Measurements from ENCODE around the gene AOPEP.

DNA sequence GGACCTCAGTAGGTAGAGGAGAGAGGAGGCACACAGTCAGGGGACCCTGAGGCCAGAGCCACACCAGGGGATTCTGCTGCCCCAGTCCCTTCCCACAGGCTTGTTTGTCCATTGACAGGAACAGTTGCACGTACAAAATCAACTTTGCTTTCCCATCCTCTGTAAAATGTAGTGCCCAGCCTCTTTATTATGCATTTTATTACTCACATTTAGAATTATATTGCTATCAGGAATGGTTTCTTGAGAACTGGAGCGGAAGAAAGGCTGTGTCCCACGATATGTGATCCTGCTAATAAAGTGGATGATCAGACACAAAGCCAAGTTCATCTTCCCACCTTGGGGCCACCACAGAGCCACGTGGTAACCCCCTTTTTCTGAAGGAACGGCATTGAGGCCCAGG, 313.6 kb downstream of the AOPEP start:
- TF ChIP-seq EP300 (IDR thresholded peaks at IDR 0.05): no peak
- TF ChIP-seq, protein P1, sequence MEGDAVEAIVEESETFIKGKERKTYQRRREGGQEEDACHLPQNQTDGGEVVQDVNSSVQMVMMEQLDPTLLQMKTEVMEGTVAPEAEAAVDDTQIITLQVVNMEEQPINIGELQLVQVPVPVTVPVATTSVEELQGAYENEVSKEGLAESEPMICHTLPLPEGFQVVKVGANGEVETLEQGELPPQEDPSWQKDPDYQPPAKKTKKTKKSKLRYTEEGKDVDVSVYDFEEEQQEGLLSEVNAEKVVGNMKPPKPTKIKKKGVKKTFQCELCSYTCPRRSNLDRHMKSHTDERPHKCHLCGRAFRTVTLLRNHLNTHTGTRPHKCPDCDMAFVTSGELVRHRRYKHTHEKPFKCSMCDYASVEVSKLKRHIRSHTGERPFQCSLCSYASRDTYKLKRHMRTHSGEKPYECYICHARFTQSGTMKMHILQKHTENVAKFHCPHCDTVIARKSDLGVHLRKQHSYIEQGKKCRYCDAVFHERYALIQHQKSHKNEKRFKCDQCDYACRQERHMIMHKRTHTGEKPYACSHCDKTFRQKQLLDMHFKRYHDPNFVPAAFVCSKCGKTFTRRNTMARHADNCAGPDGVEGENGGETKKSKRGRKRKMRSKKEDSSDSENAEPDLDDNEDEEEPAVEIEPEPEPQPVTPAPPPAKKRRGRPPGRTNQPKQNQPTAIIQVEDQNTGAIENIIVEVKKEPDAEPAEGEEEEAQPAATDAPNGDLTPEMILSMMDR (IDR thresholded peaks at IDR 0.05): no peak
- no peak for TF ChIP-seq POLR2A (IDR thresholded peaks at IDR 0.05)
- no peak for TF ChIP-seq POLR2AphosphoS5 (IDR thresholded peaks at IDR 0.05)

Data from upper lobe of left lung (tissue), 4 donors.